Stimulated activated CD4-positive, alpha-beta T cell treated with anti-CD3 and anti-CD28 coated beads, Interleukin-12 subunit alpha, Interleukin-12 subunit beta, amount 100 ng/mL, for 4 hours (primary cell): ENCODE data around the gene GSTO2.
A peak's percentile ranks its signal among the peaks of the same experiment; 100 is the strongest.

Source experiments
- DNase-seq: peaks from one replicate; pipeline ENCODE4 v3.0.0-alpha.2; 2020

The GSTO2 gene

GRCh38 chr10:104344219-104344618 is 75.2 kb downstream of the GSTO2 start:
- DNase-seq = no peak

- no peak for DNase-seq
Observed at GRCh38 chr10:104345515-104345914, 76.5 kb downstream of the GSTO2 start.

- no peak for DNase-seq
Observed at GRCh38 chr10:104345941-104346340, 77.0 kb downstream of the GSTO2 start.

GRCh38 chr10:104347295-104348045 is 78.5 kb downstream of the GSTO2 start:
- DNase-seq = no peak

- no peak for DNase-seq
Observed at GRCh38 chr10:104348601-104349000, 79.6 kb downstream of the GSTO2 start.

GRCh38 chr10:104349623-104350126 is 80.7 kb downstream of the GSTO2 start:
- no peak for DNase-seq

- no peak for DNase-seq
Observed at GRCh38 chr10:104350127-104350635, 81.2 kb downstream of the GSTO2 start.

- DNase-seq = no peak
Observed at GRCh38 chr10:104351061-104351702, 82.2 kb downstream of the GSTO2 start.

GRCh38 chr10:104351919-104352318 is 82.9 kb downstream of the GSTO2 start:
- DNase-seq = no peak

GRCh38 chr10:104353325-104354048 is 84.5 kb downstream of the GSTO2 start, which contains the start of gene CFAP58:
Gene CFAP58 (plus strand): TSS chr10:104353833. CDS start chr10:104353898, 65 bp downstream.
- peak; percentile 84 for DNase-seq
